GM13976 (cell line): ENCODE results near the gene UGT1A3.

Source experiments
- DNase-seq: peaks from one replicate; pipeline ENCODE4 v3.0.0; 2012; ENCODE audit warnings: low spot score
- in situ Hi-C: fragments of 300-500 bp; cut with MboI; formaldehyde crosslinking; loops from one replicate; pipeline ENCODE4 v1.12.0; 2022; ENCODE audit warnings: low sequenced_read_pairs, mixed read lengths, inconsistent platforms; ENCODE audit not compliant: unreplicated experiment
- TF ChIP-seq, protein P1 (sequence below): IDR thresholded peaks from 2 replicates; pipeline ENCODE4 v1.5.1; 2012; ENCODE audit warnings: borderline replicate concordance, mild to moderate bottlenecking; ENCODE audit not compliant: insufficient read depth; ENCODE audit errors: extremely low read depth, missing control alignments, control extremely low read depth

The UGT1A3 gene

DNA sequence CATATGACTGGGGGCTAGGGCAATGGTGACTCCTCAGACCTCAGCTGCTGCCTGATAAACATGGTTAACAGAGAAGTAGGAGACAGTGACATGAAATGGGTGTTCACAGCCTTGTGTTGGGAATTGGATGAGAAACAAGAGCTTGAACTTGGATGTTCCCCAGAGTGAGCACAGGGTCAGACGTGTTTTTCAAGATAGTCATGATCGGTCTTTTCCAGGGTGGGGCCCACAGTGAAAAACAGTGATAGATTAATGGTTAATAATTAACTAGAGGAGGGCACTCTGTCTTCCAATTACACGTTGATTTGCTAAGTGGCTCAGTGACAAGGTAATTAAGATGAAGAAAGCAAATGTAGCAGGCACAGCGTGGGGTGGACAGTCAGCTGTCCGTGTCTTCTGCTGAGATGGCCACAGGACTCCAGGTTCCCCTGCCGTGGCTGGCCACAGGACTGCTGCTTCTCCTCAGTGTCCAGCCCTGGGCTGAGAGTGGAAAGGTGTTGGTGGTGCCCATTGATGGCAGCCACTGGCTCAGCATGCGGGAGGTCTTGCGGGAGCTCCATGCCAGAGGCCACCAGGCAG lies at the start of gene UGT1A3:
UGT1A3 (plus strand) TSS at position 320 of the 579 bp plus-strand sequence; CDS start at position 405, 85 bp downstream.
- in situ Hi-C loops = no loop called here
- no peak for DNase-seq
- TF ChIP-seq, protein P1, sequence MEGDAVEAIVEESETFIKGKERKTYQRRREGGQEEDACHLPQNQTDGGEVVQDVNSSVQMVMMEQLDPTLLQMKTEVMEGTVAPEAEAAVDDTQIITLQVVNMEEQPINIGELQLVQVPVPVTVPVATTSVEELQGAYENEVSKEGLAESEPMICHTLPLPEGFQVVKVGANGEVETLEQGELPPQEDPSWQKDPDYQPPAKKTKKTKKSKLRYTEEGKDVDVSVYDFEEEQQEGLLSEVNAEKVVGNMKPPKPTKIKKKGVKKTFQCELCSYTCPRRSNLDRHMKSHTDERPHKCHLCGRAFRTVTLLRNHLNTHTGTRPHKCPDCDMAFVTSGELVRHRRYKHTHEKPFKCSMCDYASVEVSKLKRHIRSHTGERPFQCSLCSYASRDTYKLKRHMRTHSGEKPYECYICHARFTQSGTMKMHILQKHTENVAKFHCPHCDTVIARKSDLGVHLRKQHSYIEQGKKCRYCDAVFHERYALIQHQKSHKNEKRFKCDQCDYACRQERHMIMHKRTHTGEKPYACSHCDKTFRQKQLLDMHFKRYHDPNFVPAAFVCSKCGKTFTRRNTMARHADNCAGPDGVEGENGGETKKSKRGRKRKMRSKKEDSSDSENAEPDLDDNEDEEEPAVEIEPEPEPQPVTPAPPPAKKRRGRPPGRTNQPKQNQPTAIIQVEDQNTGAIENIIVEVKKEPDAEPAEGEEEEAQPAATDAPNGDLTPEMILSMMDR = no peak

DNA sequence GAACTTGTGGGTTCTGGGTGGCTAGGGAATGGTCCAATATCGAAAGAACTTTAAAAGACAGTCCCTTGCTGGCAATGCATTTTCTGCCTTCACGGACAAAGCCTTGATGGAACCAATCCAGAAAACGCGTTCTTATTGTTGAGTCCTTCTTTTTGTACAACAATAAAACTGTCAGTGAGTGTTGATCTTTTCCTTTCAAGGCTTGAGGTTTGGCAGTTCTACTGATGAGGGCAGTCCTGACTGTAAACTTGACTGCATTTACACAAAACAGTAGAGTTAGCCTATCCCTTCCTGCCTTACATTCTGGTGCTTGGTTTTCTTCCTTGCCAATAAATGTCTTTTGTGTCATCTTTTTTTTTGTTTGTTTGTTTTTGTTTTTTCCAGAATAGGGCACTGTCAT lies 49.6 kb upstream of the UGT1A3 start:
- in situ Hi-C loops = no loop called here
- DNase-seq = no peak
- TF ChIP-seq, protein P1 = no peak

DNA sequence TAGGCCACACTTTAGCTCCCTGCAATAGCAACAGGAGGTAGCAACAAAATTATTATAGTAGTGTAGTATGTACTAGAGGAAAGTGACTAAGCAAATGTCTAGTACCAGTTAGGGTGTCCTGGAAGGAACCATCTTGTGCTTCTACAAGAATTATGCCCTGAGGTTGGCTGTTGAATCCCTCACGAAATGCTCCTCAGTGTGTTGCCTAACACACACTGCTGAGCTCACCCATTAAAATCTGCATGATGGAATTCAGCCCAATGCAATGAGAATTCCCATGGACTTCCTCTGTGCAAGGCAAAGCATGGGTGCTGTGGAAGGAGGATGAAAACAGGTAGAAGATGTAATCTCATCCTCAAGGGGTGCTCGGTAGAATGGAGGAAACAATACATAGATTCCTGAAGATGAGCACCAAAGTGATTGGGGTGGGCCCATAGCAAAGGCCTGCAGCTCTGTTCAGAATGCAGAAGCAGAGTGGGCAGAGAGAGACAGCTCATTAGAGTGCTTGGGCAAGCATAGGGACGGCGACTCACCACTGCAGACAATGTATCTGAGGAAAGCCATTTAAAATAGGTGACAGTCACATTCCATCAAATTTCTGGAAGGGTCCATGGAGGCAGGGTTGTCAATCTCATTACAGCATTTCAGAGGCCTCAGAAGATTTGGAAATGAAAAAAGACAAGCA lies 48.3 kb upstream of the UGT1A3 start:
- no peak for DNase-seq
- in situ Hi-C loops = no loop called here
- TF ChIP-seq, protein P1 = no peak

DNA sequence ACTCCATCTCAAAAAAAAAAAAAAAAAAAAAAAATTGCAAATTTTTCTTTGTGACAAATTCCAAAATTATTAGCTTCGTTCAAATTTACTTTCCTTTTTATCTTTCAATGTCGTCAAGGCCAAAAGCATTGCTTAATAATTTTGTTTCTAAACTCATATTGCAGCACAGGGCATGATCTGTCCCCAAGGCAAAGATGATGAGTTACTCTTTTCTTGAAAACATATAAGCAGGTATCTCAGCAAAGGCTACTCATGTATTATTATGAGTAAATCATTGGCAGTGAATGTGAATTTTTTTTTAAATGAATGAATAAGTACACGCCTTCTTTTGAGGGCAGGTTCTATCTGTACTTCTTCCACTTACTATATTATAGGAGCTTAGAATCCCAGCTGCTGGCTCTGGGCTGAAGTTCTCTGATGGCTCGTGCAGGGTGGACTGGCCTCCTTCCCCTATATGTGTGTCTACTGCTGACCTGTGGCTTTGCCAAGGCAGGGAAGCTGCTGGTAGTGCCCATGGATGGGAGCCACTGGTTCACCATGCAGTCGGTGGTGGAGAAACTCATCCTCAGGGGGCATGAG lies 47.2 kb upstream of the UGT1A3 start, which contains the start of gene UGT1A7:
UGT1A7 (plus strand) TSS at position 381 of the 579 bp plus-strand sequence; CDS start at position 418, 37 bp downstream.
- in situ Hi-C loops = no loop called here
- TF ChIP-seq, protein P1 = no peak

DNA sequence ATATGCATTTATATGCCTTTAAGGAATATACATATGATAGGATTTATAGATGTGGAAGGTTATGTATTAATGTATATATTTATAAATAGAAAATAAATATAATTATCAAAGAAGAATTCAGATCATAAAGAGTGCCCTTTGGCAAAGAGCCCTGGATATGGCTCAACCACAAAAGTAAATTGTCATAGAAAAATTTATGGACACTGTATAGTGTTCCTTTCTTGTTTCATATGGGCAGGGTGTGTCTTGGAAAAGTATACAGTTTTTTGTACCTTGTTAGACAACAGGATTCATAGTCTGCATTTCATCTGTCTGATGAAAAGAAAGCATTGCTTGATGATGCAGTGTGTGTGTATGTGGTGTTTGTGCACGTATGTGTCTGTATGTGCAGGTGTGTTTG lies 44.2 kb upstream of the UGT1A3 start:
- no peak for DNase-seq
- in situ Hi-C loops = no loop called here
- TF ChIP-seq, protein P1 = no peak

More for the DNA sequence above, 47.2 kb upstream of the UGT1A3 start, which contains the start of gene UGT1A7:
- no peak for DNase-seq

DNA sequence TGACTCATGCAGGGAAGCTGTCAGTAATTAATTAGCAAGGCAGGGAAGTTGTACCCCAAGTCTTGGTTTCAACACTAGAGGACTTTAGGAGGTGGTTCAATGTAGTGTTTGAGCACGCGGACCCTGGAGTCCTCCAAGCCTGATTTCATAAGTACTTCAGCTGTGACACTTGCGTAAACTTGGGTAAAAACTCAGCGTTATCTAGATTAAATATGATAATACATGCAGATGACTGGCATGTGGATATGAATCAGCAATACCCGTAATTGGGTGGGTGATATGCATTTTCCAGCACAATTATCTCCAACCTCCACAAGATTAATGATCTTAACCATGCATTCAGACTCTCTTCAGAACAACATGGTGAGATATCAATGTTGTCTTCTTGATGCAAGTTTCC lies 41.9 kb upstream of the UGT1A3 start:
- in situ Hi-C loops = no loop called here
- DNase-seq = no peak
- TF ChIP-seq, protein P1 = no peak
